ENCODE data around the gene SMIM9. TPM values are rescaled to one million over a fixed set of nuclear protein-coding genes. Genes with fewer than 3 reads are reported as not detected.

The SMIM9 gene
- total RNA-seq, 2 experiments from 2014 or later, result 1.6 TPM; not detected in 1

GRCh38 chrX:154806837-154807501 lies 27.5 kb downstream of the SMIM9 start:
- Mint-ChIP-seq H3K4me1 (peaks cover 18% of the 10 kb centered on the region), H3K4me3 (no peak overlapping the region), H3K9me3 (peaks cover 5% of the 10 kb centered on the region), H3K27ac (no peak overlapping the region), H3K36me3 (peaks cover 6% of the 10 kb centered on the region), H3K27me3 (peaks cover 2% of the 10 kb centered on the region)
- POLR2A ChIA-PET, result no interaction called here
- no peak for ATAC-seq (ENCODE audit: low read depth)
- DNase-seq, result no peak

- H3K27me3 Mint-ChIP-seq, result peaks cover 2% of the 10 kb centered on the region
- H3K36me3 Mint-ChIP-seq, result peaks cover 6% of the 10 kb centered on the region
- no peak for DNase-seq
- H3K27ac Mint-ChIP-seq, result peak overlapping the region; percentile 82
- POLR2A ChIA-PET, result interaction anchor here (1.0 to 1.8 kb wide), 7 partner anchors 11 to 57 kb away, joined by 4 to 10 read pairs (median 5); partner anchors contain the start of gene DKC1
- peak overlapping the region; percentile 82 for H3K4me3 Mint-ChIP-seq
- peaks cover 26% of the 10 kb centered on the region for H3K4me1 Mint-ChIP-seq
- ATAC-seq (ENCODE audit: low read depth), result no peak
- peaks cover 5% of the 10 kb centered on the region for H3K9me3 Mint-ChIP-seq
Observed at GRCh38 chrX:154805696-154806091, 28.8 kb downstream of the SMIM9 start.

GRCh38 chrX:154804957-154805695 lies 29.3 kb downstream of the SMIM9 start, which contains the start of gene MPP1:
TSS of gene MPP1 (minus strand) at chrX:154805485. CDS start at chrX:154805373, 112 bp downstream.
- peak within 1 kb of the TSS; percentile 82 for H3K4me3 Mint-ChIP-seq
- H3K27me3 Mint-ChIP-seq, result peaks cover 2% of the 10 kb centered on the region
- ATAC-seq (ENCODE audit: low read depth) (peak; percentile 85), DNase-seq (peak; percentile 86)
- peaks cover 31% of the 10 kb centered on the region for H3K4me1 Mint-ChIP-seq
- peaks cover 5% of the 10 kb centered on the region for H3K9me3 Mint-ChIP-seq
- peak within 1 kb of the TSS; percentile 82 for H3K27ac Mint-ChIP-seq
- peaks cover 6% of the 10 kb centered on the region for H3K36me3 Mint-ChIP-seq
- POLR2A ChIA-PET, result interaction anchor here (1.0 to 1.8 kb wide), 7 partner anchors 11 to 57 kb away, joined by 4 to 10 read pairs (median 5); partner anchors contain the start of gene DKC1

- no peak for ATAC-seq (ENCODE audit: low read depth)
- POLR2A ChIA-PET, result interaction anchor here (1.1 to 1.8 kb wide), 5 partner anchors 10 to 28 kb away, joined by 4 to 5 read pairs (median 5); no protein-coding TSS in a partner anchor
Observed at GRCh38 chrX:154804261-154804956, 30.1 kb downstream of the SMIM9 start.

GRCh38 chrX:154802947-154803346 lies 31.5 kb downstream of the SMIM9 start:
- Mint-ChIP-seq H3K36me3 (peaks cover 14% of the 10 kb centered on the region), H3K4me1 (peaks cover 40% of the 10 kb centered on the region), H3K4me3 (peak overlapping the region; percentile 82), H3K27me3 (peaks cover 2% of the 10 kb centered on the region), H3K9me3 (peaks cover 5% of the 10 kb centered on the region), H3K27ac (peak overlapping the region; percentile 48)
- ATAC-seq (ENCODE audit: low read depth) (no peak), DNase-seq (no peak)
- POLR2A ChIA-PET, result interaction anchor here (1.1 to 1.3 kb wide), 3 partner anchors 31 to 41 kb away, joined by 3 to 4 read pairs (median 3); no protein-coding TSS in a partner anchor

More at GRCh38 chrX:154804261-154804956, 30.1 kb downstream of the SMIM9 start:
- DNase-seq, result no peak
- peaks cover 2% of the 10 kb centered on the region for H3K27me3 Mint-ChIP-seq
- peak overlapping the region; percentile 82 for H3K4me3 Mint-ChIP-seq
- H3K9me3 Mint-ChIP-seq, result peaks cover 5% of the 10 kb centered on the region
- peaks cover 6% of the 10 kb centered on the region for H3K36me3 Mint-ChIP-seq
- peak overlapping the region; percentile 66 for H3K27ac Mint-ChIP-seq
- H3K4me1 Mint-ChIP-seq, result peaks cover 35% of the 10 kb centered on the region

- Mint-ChIP-seq H3K27me3 (no peaks in the 10 kb centered on the region), H3K9me3 (no peaks in the 10 kb centered on the region), H3K36me3 (peaks cover 23% of the 10 kb centered on the region), H3K4me3 (peak overlapping the region; percentile 65), H3K4me1 (peaks cover 50% of the 10 kb centered on the region), H3K27ac (peak overlapping the region; percentile 81)
- POLR2A ChIA-PET, result no interaction called here
- ATAC-seq (ENCODE audit: low read depth) (no peak), DNase-seq (no peak)
Observed at GRCh38 chrX:154800478-154801210, 33.8 kb downstream of the SMIM9 start.

- H3K36me3 Mint-ChIP-seq, result peaks cover 25% of the 10 kb centered on the region
- POLR2A ChIA-PET, result interaction anchor here (0.6 kb wide), 1 partner anchor 15 kb away, joined by 3 read pairs; no protein-coding TSS in a partner anchor
- H3K4me1 Mint-ChIP-seq, result peaks cover 54% of the 10 kb centered on the region
- H3K9me3 Mint-ChIP-seq, result no peaks in the 10 kb centered on the region
- ATAC-seq (ENCODE audit: low read depth) (no peak), DNase-seq (no peak)
- peak overlapping the region; percentile 66 for H3K4me3 Mint-ChIP-seq
- peak overlapping the region; percentile 81 for H3K27ac Mint-ChIP-seq
- no peaks in the 10 kb centered on the region for H3K27me3 Mint-ChIP-seq
Observed at GRCh38 chrX:154799556-154800348, 34.7 kb downstream of the SMIM9 start.

- Mint-ChIP-seq H3K9me3 (no peaks in the 10 kb centered on the region), H3K4me3 (no peak overlapping the region), H3K27ac (no peak overlapping the region)
Observed at GRCh38 chrX:154797006-154797405, 37.5 kb downstream of the SMIM9 start.

GRCh38 chrX:154795016-154795415 lies 39.4 kb downstream of the SMIM9 start:
- Mint-ChIP-seq H3K36me3 (peaks cover 36% of the 10 kb centered on the region), H3K27ac (no peak overlapping the region), H3K9me3 (no peaks in the 10 kb centered on the region), H3K27me3 (no peaks in the 10 kb centered on the region), H3K4me3 (no peak overlapping the region), H3K4me1 (peaks cover 35% of the 10 kb centered on the region)
- POLR2A ChIA-PET, result interaction anchor here (1.4 kb wide), 1 partner anchor 10 kb away, joined by 4 read pairs; the partner anchor contains the start of gene MPP1
- DNase-seq (no peak), ATAC-seq (ENCODE audit: low read depth) (no peak)

More at GRCh38 chrX:154797006-154797405, 37.5 kb downstream of the SMIM9 start:
- Mint-ChIP-seq H3K4me1 (peaks cover 49% of the 10 kb centered on the region), H3K27me3 (no peaks in the 10 kb centered on the region), H3K36me3 (peaks cover 31% of the 10 kb centered on the region)
- POLR2A ChIA-PET, result interaction anchor here (1.0 kb wide), 1 partner anchor 15 kb away, joined by 4 read pairs; no protein-coding TSS in a partner anchor
- DNase-seq (no peak), ATAC-seq (ENCODE audit: low read depth) (no peak)

- DNase-seq (no peak), ATAC-seq (ENCODE audit: low read depth) (no peak)
- POLR2A ChIA-PET, result no interaction called here
- Mint-ChIP-seq H3K4me1 (peaks cover 21% of the 10 kb centered on the region), H3K4me3 (no peak overlapping the region), H3K27me3 (no peaks in the 10 kb centered on the region), H3K27ac (no peak overlapping the region), H3K36me3 (peaks cover 33% of the 10 kb centered on the region), H3K9me3 (no peaks in the 10 kb centered on the region)
Observed at GRCh38 chrX:154793084-154793795, 41.2 kb downstream of the SMIM9 start.

GRCh38 chrX:154791939-154792338 lies 42.5 kb downstream of the SMIM9 start:
- ATAC-seq (ENCODE audit: low read depth) (no peak), DNase-seq (no peak)
- Mint-ChIP-seq H3K4me1 (peaks cover 13% of the 10 kb centered on the region), H3K4me3 (no peak overlapping the region), H3K27ac (no peak overlapping the region), H3K9me3 (no peaks in the 10 kb centered on the region), H3K27me3 (no peaks in the 10 kb centered on the region), H3K36me3 (peaks cover 35% of the 10 kb centered on the region)
- POLR2A ChIA-PET, result no interaction called here

Measured in activated naive CD8-positive, alpha-beta T cell treated with anti-CD3 and anti-CD28 coated beads, Interleukin-2, amount 10 ng/mL, durations not matched to agents 7 days and 5 days (primary cell).